SK-N-SH (cell line): ENCODE results near the gene FAM78A. TPM values are rescaled to one million over a fixed set of nuclear protein-coding genes. Genes with fewer than 3 reads are reported as not detected.
A peak's percentile ranks its signal among the peaks of the same experiment; 100 is the strongest.

ENCODE experiments used
- CTCF ChIA-PET: fragments of 300-600, 350-600 bp; formaldehyde crosslinking; extraction: SDS; loops from one replicate; lab custom pipeline; 2021; lab: Yijun Ruan, JAX
- POLR2A ChIA-PET: fragments of 350-600 bp; sonication (Branson Sonifier 250); formaldehyde crosslinking; extraction: SDS; loops from one replicate; lab custom pipeline; 2020; ENCODE audit warnings: antibody characterized with exemption, inconsistent platforms; lab: Yijun Ruan, JAX
- DNase-seq: peaks from one replicate; pipeline ENCODE4 v3.0.0; 2012
- H2AFZ ChIP-seq: fragments of 200-600 bp; sonication (generic); 2 replicates; pipeline ENCODE4 v1.8.1; 2016; ENCODE audit warnings: antibody characterized with exemption, mild to moderate bottlenecking, low read depth
- H3F3A ChIP-seq: fragments of 200-600 bp; sonication (generic); replicated peaks from 2 replicates; pipeline ENCODE3; 2016; ENCODE audit warnings: antibody characterized with exemption, mild to moderate bottlenecking; ENCODE audit not compliant: insufficient read depth
- H3K27ac ChIP-seq, 2 experiments: fragments of 200-500 bp in 1 of 2; fragments of 200-600 bp in 1 of 2; sonication (Bioruptor generic) in 1 of 2; sonication (generic), shearing (Covaris generic) in 1 of 2; 2 replicates each; pipeline versions ENCODE4 v1.5.1 to v1.6.1; 2014 to 2016; ENCODE audit warnings: low read depth in 2 of 2, inconsistent platforms in 1 of 2, low read length in 1 of 2, mild to moderate bottlenecking in 1 of 2, mixed read lengths in 1 of 2
- H3K27me3 ChIP-seq: fragments of 200-600 bp; sonication (generic), shearing (Covaris generic); 2 replicates; pipeline ENCODE4 v1.6.1; 2016; ENCODE audit warnings: mixed run types; ENCODE audit not compliant: insufficient read depth
- H3K36me3 ChIP-seq, 2 experiments: fragments of 200-500 bp in 1 of 2; fragments of 200-600 bp in 1 of 2; sonication (Bioruptor generic) in 1 of 2; sonication (generic) in 1 of 2; replicated peaks in 1 of 2; 2 replicates each; pipeline versions ENCODE3 to v1.5.1; 2014 to 2016; ENCODE audit warnings: low read length in 1 of 2, mild to moderate bottlenecking in 1 of 2; ENCODE audit not compliant: insufficient read depth in 2 of 2, control insufficient read depth in 1 of 2
- H3K4me1 ChIP-seq, 2 experiments: fragments of 200-500 bp in 1 of 2; fragments of 200-600 bp in 1 of 2; sonication (Bioruptor generic) in 1 of 2; sonication (generic), shearing (Covaris generic) in 1 of 2; 2 replicates each; pipeline versions ENCODE4 v1.5.1 to v1.6.1; 2014 to 2016; ENCODE audit warnings: low read depth in 1 of 2, low read length in 1 of 2, mixed run types in 1 of 2; ENCODE audit not compliant: insufficient read depth in 2 of 2, control insufficient read depth in 1 of 2
- H3K4me2 ChIP-seq: fragments of 200-600 bp; sonication (generic), shearing (Covaris generic); 2 replicates; pipeline ENCODE4 v1.6.1; 2017; ENCODE audit warnings: mixed run types
- H3K4me3 ChIP-seq, 2 experiments: fragments of 200-500 bp in 1 of 2; fragments of 200-600 bp in 1 of 2; sonication (Bioruptor generic) in 1 of 2; sonication (generic), shearing (Covaris generic) in 1 of 2; 2 replicates each; pipeline versions ENCODE4 v1.5.1 to v1.8.1; 2014 to 2016; ENCODE audit warnings: low read depth in 2 of 2, inconsistent platforms in 1 of 2, low read length in 1 of 2, mild to moderate bottlenecking in 1 of 2, mixed read lengths in 1 of 2, moderate library complexity in 1 of 2
- H3K79me2 ChIP-seq: fragments of 200-600 bp; sonication (generic); 2 replicates; pipeline ENCODE4 v1.8.1; 2017; ENCODE audit warnings: mild to moderate bottlenecking; ENCODE audit not compliant: insufficient read depth
- H3K9ac ChIP-seq: fragments of 200-600 bp; sonication (generic); 2 replicates; pipeline ENCODE4 v1.6.1; 2017; ENCODE audit warnings: mixed run types
- H3K9me2 ChIP-seq: fragments of 200-600 bp; sonication (generic); 2 replicates; pipeline ENCODE4 v1.6.1; 2017; ENCODE audit warnings: mixed run types
- H3K9me3 ChIP-seq: fragments of 200-600 bp; sonication (generic); 2 replicates; pipeline ENCODE4 v1.6.1; 2017; ENCODE audit warnings: mixed run types, mild to moderate bottlenecking, moderate library complexity
- H4K20me1 ChIP-seq: fragments of 200-600 bp; sonication (generic); 2 replicates; pipeline ENCODE4 v1.6.1; 2017; ENCODE audit warnings: mild to moderate bottlenecking, mixed run types; ENCODE audit not compliant: insufficient read depth
- CHD2 ChIP-seq: fragments of 150-350 bp; IDR thresholded peaks from 2 replicates; pipeline ENCODE4 v1.6.1; 2018; ENCODE audit warnings: low read length; ENCODE audit not compliant: partially characterized antibody
- GABPA ChIP-seq: IDR thresholded peaks from 2 replicates; pipeline ENCODE4 v1.4.0; 2012; ENCODE audit warnings: low read depth, mild to moderate bottlenecking
- JUND ChIP-seq: IDR thresholded peaks from 2 replicates; pipeline ENCODE4 v1.4.0; 2012
- MAX ChIP-seq: IDR thresholded peaks from 2 replicates; pipeline ENCODE4 v1.4.0; 2012; ENCODE audit warnings: low read depth
- MEF2A ChIP-seq: IDR thresholded peaks from 2 replicates; pipeline ENCODE4 v1.4.0; 2012; ENCODE audit warnings: low read depth, borderline replicate concordance
- MXI1 ChIP-seq: IDR thresholded peaks from 2 replicates; pipeline ENCODE4 v1.6.1; 2012; ENCODE audit warnings: mild to moderate bottlenecking, low read depth, low read length, improper control_type of control experiment
- NFIC ChIP-seq: IDR thresholded peaks from 2 replicates; pipeline ENCODE4 v1.4.0; 2012; ENCODE audit warnings: borderline replicate concordance
- REST ChIP-seq: IDR thresholded peaks from 2 replicates; pipeline ENCODE4 v1.6.1; 2012; ENCODE audit warnings: mild to moderate bottlenecking, low read depth, low read length, moderate library complexity
- RFX5 ChIP-seq: IDR thresholded peaks from 2 replicates; pipeline ENCODE4 v1.6.1; 2012; ENCODE audit warnings: mild to moderate bottlenecking, improper control_type of control experiment, low read length
- YY1 ChIP-seq: IDR thresholded peaks from 2 replicates; pipeline ENCODE4 v1.4.0; 2012; ENCODE audit warnings: low read depth, mild to moderate bottlenecking
- ZBTB33 ChIP-seq: IDR thresholded peaks from 2 replicates; pipeline ENCODE4 v1.4.0; 2012; ENCODE audit warnings: low read depth, borderline replicate concordance
- WGBS: methylation state at CpG from one replicate; pipeline ENCODE4 v1.1.6; 2017; ENCODE audit warnings: low lambda C conversion rate; 5-methylcytosine and 5-hydroxymethylcytosine counted together
- polyA plus RNA-seq, 3 experiments: library from polyadenylated mRNA; depleted of rRNA; stranded (reverse); fragments of >200 nt; gene quantifications; 2 replicates each; pipeline ENCODE4 v1.2.3, GENCODE V29; 2012

The FAM78A gene
- polyA plus RNA-seq, 1 of the 3 experiments (the other 2 are of a cell fraction), result 1.0 TPM

GRCh38 chr9:131290767-131291370 lies 14.6 kb upstream of the FAM78A start:
- ChIA-PET CTCF (interaction anchor here (4.6 kb wide), 1 partner anchor 46 kb away, joined by 25 read pairs; no protein-coding TSS in a partner anchor), POLR2A (no interaction called here)
- 94% methylated on average over 10 of the region's 17 CpGs for WGBS
- peak overlapping the region in 1 of 2 experiments; percentile 83; a peak in 1 of 4 replicates for H3K27ac ChIP-seq
- DNase-seq, result no peak
- no peaks in the 10 kb centered on the region for H3K9me2 ChIP-seq
- peak overlapping the region; percentile 77; the same call in 1 of the 2 replicates for H3K9ac ChIP-seq
- no peak for TF ChIP-seq ZBTB33
- TF ChIP-seq GABPA, result no peak
- TF ChIP-seq JUND, result no peak
- TF ChIP-seq MEF2A, result no peak
- TF ChIP-seq YY1, result no peak
- TF ChIP-seq NFIC, result no peak
- TF ChIP-seq MXI1, result no peak
- TF ChIP-seq RFX5, result no peak
- no peak for TF ChIP-seq MAX
- no peak for TF ChIP-seq REST
- no peak for TF ChIP-seq CHD2
- no peak overlapping the region for H2AFZ ChIP-seq
- H3K36me3 ChIP-seq, result peaks cover 0 to 7% of the 10 kb centered on the region in 2 experiments
- H3K4me3 ChIP-seq, result peak overlapping the region; percentile 57 to 66
- H3F3A ChIP-seq, result no peaks in the 10 kb centered on the region
- H3K4me1 ChIP-seq, result peaks cover 7 to 29% of the 10 kb centered on the region in 2 experiments; a peak in 2 of 4 replicates
- peak overlapping the region; percentile 95 for H3K4me2 ChIP-seq
- H4K20me1 ChIP-seq, result no peaks in the 10 kb centered on the region
- no peaks in the 10 kb centered on the region for H3K9me3 ChIP-seq
- H3K79me2 ChIP-seq, result peaks cover 21% of the 10 kb centered on the region
- H3K27me3 ChIP-seq, result no peaks in the 10 kb centered on the region
